COLO829 (cell line): Measurements from ENCODE around the gene FMN2.
"Not testable (repeated sequence)": the region's sequence is repeated elsewhere in the genome, so short reads cannot be mapped to it uniquely, and the experiment has no call there.

Source experiments
- DNase-seq: peaks from one replicate; pipeline ENCODE4 v3.0.0; 2012; ENCODE audit warnings: low spot score

The FMN2 gene

GRCh38 chr1:240310226-240310925 lies 218.7 kb downstream of the FMN2 start:
- no peak for DNase-seq

DNA sequence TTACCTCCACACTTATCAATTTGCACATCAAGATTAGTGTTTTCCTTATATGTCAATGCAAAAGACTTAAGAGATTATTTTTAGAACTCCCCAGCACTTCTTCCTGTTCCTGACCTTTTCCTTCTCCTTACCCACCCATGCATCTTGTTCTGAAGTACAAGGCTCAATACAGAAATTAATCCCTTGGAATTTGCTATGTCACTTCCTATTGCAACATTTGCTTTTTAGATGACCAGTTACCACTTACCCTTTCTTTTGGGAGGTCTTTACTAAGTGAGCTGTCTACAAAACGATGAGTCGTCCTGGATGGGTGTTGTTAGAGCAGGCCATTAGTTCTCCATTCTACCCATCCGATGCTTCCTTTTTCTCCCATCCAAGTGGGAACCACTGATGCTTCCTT lies 221.2 kb downstream of the FMN2 start:
- DNase-seq: peak; percentile 84

GRCh38 chr1:240314845-240315801 lies 223.4 kb downstream of the FMN2 start:
- no peak for DNase-seq

DNA sequence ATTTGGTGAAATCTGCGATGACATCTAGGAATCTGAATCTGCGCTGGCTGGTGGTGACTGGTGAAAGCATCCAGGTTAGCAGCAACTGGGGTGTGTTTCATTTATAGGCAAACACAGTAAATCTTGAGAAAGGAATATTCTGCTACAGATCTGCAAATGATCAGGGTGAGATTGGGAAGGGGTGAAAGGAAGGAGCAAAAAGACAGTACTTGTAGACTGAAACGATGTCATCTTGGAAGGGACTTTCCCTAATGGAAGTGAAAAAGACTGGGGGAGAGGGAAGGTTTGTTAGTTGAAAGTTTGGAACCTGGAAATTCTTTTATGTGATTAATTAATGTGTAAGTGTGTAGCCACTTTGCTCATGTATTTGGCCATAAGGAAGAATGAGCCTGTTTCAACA lies 228.3 kb downstream of the FMN2 start:
- DNase-seq: no peak

DNA sequence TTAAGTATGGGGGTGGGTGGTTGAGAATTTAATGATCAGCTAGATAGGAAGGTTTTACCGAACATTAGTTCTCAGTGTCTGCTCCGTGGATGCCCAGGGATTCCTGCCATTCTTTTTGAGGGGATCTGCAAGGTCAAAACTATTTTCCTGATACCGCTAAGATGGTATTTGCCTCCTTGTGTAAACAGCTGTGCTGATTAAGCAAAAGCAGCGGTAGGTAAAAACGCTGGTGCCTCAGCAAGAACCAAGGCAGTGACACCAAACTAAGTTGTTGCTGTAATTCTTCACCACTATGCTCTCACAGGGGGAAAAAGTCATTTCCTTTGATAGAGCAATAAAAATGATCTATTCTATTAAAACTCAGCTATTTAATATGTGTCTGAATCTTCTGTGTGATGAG lies 229.0 kb downstream of the FMN2 start:
- no peak for DNase-seq

DNA sequence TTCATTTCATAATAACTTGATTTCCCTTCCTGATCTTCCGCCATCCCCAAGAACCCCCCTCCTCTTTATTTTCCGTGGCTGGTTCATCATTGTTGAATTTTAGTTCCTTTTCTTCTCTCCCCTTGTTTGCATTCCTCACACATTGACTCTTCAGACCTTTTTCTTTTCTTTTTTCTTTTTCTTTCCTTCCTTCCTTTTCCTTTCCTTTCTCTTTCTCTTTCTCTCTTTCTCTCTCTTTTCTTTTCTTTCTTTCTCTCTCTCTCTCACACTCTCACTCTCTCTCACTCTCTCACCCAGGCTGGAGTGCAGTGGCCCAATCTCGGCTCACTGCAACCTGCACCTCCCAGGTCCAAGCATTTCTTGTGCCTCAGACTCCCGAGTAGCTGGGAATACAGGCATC lies 231.3 kb downstream of the FMN2 start:
- DNase-seq: no peak

GRCh38 chr1:240328382-240328781 lies 236.7 kb downstream of the FMN2 start:
- not testable (repeated sequence) for DNase-seq

DNA sequence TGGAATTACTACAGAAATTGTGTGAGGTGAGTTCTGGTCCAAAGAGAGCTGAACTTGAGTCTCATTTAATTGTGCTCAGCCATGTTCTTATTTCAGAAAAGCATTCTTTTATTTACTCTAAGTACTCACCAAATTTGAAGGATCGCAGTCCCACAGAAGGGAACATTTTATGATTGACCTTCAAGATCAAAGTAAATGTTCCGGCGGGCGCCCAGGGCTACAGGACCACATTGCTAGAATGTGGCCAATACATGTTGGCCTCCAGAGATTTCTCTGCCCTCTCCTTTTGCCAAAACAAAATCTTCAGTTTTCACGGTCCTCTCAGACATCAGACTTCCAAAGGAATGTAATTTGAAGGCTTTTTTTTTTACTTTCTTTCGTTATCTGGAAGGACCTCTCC lies 237.8 kb downstream of the FMN2 start:
- no peak for DNase-seq

GRCh38 chr1:240332672-240333071 lies 241.0 kb downstream of the FMN2 start:
- DNase-seq: no peak

DNA sequence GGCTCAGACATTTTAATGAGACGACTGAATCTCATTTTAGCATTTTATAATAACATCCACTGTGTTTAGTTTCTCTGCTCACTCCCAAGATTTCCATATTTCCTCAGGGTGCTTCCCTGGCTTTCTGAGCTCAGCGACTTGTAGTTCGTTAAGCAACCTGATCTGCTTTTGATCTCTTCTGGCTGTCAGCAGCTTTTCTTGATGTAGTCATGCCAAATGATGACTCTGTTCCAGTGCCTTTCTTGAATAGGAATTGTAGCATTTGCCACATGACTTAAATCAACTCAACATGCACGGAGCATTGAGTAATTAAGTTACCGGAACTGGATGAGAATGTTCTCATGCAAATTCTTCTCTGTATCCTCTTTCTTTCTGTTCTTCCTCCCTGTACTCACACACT lies 246.1 kb downstream of the FMN2 start:
- DNase-seq: peak; percentile 86

DNA sequence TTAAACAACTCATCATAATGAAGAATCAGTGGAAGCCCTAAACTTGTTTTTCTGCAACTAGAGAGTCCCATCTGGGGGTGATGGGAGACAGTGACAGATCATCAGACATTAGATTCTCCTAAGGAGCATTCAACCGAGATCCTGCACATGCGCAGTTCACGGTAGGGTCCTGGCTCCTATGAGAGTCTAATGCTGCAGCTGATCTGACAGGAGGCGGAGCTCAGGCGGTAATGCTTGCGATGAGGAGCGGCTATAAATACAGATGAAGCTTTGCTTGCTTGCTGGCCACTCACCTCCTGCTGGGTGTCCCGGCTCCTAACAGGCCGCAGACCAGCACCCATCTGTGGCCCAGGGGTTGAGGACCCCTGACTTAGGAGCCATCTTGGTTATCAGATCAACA lies 247.2 kb downstream of the FMN2 start:
- peak; percentile 44 for DNase-seq

DNA sequence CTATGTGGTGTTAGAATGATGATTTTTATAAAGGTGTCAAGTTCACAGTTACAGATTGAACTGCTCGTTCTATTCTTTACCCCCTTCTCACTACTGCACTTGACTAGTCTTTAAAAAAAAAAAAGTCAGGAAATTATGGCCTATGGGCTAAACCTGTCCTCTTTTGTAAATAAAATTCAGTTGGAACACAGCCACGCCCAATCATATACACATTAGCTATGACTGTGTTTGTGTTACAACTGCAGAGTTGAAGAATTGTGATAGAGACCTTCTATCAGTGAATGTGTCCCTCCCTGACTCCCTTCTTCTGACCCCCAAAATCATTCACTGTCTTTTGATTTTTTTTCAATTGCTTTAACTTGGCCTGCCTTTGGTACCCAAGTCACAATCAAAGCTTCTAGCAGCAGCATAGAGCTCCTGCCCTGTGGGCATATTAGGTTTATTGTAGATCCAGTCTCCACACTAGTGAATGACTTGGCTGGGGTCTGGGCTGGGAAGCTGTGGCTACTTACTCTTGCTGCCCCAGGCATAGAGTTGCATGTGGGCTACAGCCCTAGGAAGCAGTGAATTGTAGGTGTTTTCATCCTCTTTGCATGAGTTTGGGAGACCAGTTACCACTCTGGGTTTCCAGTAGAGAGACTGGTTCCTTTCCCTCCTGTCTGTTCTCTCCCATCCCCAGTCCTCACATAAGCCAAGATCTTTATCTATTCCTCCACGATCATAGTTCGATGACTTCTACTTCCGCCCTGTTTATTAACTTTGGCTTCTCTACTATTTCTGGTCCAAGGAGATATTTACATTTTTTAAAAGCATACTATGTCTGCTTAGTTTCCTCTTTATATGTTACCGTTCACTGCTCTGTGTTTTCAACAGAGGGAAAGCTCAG lies 249.9 kb downstream of the FMN2 start:
- no peak for DNase-seq

GRCh38 chr1:240342251-240342625 lies 250.6 kb downstream of the FMN2 start:
- DNase-seq: no peak

DNA sequence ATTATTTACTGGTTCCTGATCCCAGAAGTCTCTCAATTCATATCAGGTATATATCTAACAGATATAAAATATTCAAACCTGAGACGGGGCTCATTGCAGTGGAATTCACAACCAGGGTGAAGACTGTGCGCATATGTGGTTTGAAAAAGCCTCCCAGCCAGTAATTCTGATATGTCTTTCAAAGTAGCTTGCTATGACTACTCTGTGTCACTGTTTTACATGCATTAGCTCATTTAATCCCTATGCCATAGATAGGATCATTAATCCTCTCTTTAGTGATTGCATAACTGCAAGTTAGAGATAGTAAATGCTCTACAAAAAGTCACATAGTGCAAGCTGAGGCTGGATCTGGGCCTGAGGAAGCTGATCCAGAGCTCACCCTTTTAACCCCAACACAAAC lies 251.4 kb downstream of the FMN2 start:
- DNase-seq: no peak

DNA sequence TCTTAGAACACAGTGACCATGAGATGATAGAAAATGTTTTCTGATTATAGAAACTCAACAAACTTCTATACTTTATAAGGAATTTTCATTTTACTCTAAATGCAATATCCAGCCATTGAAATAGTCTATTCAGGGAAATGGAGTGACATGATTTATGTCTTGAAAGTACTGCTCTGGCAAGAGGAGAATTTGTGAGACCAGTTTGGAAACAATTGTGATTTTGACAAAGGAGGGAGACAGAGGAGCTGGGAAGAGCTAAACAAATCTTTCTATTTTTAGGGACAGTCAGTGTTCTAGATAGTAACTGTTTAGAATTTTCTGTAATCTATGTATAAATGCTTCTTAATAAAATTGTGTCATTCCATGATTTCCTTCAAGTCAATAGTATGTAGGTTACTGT lies 252.3 kb downstream of the FMN2 start:
- no peak for DNase-seq

- DNase-seq: no peak
Measured at GRCh38 chr1:240344918-240345317, 253.2 kb downstream of the FMN2 start.

- DNase-seq: no peak
Measured at GRCh38 chr1:240349695-240350094, 258.0 kb downstream of the FMN2 start.

DNA sequence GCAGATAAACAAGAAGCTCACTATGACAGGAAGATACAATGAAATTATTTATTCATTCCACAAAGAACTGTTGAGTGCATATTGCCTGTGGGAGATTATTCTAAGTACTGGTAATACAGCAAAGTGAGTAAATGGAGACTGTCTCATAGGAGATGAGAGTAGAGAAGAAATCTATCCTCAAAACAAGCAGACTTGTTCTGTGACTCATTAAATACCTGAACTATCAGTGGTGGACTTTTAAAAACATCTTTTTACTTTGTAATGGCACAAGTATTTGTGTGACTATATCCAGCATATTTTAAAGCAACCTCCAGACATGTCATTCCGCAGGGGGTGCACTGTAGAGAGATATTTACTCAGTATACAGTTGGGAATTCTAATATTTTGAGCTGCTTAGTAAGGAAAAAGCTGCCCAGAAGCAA lies 259.2 kb downstream of the FMN2 start:
- peak; percentile 78 for DNase-seq

GRCh38 chr1:240351690-240352089 lies 260.0 kb downstream of the FMN2 start:
- DNase-seq: no peak

GRCh38 chr1:240352769-240353168 lies 261.1 kb downstream of the FMN2 start:
- peak; percentile 97 for DNase-seq

DNA sequence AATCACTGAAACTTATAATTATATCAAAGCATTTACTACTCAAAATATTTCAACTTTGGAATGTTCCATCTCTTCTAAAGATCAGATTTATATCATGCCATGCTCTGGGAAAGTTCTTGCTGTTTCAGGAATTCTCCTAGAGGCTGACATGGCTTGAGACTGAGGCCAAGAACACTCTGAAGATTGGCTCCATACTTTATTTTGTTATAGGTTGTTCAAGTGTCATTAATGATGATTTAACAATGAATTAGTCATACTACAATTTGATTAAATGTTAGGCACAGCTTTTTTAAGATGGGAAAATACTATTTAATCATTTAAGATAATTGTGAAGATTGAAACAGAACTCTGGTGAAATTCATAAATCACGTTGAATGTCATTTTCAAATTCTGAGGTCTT lies 264.9 kb downstream of the FMN2 start:
- DNase-seq: no peak

- no peak for DNase-seq
Measured at GRCh38 chr1:240362046-240362445, 270.4 kb downstream of the FMN2 start.
